Kidney (tissue), 14 donors: Measurements from ENCODE around the gene ZCCHC7. TPM values are rescaled to one million over a fixed set of nuclear protein-coding genes. Genes with fewer than 3 reads are reported as not detected.
"Not testable (repeated sequence)": the region's sequence is repeated elsewhere in the genome, so short reads cannot be mapped to it uniquely, and the experiment has no call there.

Experiments used
- DNase-seq, 5 donors: peaks; one replicate each; pipeline ENCODE4 v3.0.0-alpha.2; 2013 to 2020
- FAIRE-seq: peaks from 2 replicates; lab custom pipeline; 2012; peaks lifted over from hg19 to GRCh38; lab: Jason Lieb, UNC
- H3K27ac ChIP-seq, 2 donors: one replicate each; pipeline ENCODE4 v1.7.0; 2013; ENCODE audit warnings: low read depth in 2 of 2, low read length in 2 of 2, inconsistent platforms in 1 of 2
- H3K27me3 ChIP-seq: one replicate; pipeline ENCODE4 v1.7.1; 2013; ENCODE audit warnings: low read length, inconsistent platforms; ENCODE audit not compliant: control insufficient read depth, insufficient read depth
- H3K36me3 ChIP-seq, 3 donors: one replicate each; pipeline versions ENCODE4 v1.7.0 to v1.7.1; 2013; ENCODE audit warnings: low read length in 3 of 3, control low read depth in 1 of 3, inconsistent platforms in 1 of 3; ENCODE audit not compliant: insufficient read depth in 3 of 3, control insufficient read depth in 2 of 3
- H3K4me1 ChIP-seq, 3 donors: one replicate each; pipeline versions ENCODE4 v1.7.0 to v1.7.1; 2013; ENCODE audit warnings: low read length in 3 of 3, inconsistent platforms in 1 of 3, low read depth in 1 of 3; ENCODE audit not compliant: control insufficient read depth in 2 of 3, insufficient read depth in 2 of 3
- H3K4me3 ChIP-seq, 3 donors: one replicate each; pipeline versions ENCODE4 v1.7.0 to v1.8.1; 2013; ENCODE audit warnings: low read length in 3 of 3, control low read depth in 1 of 3, inconsistent platforms in 1 of 3
- H3K9ac ChIP-seq, 3 donors: one replicate each; pipeline versions ENCODE4 v1.7.0 to v1.7.1; 2013; ENCODE audit warnings: low read length in 3 of 3, control low read depth in 1 of 3, inconsistent platforms in 1 of 3
- H3K9me3 ChIP-seq, 3 donors: one replicate each; pipeline versions ENCODE4 v1.7.0 to v1.7.1; 2013; ENCODE audit warnings: low read length in 3 of 3, control low read depth in 1 of 3, inconsistent platforms in 1 of 3; ENCODE audit not compliant: control insufficient read depth in 2 of 3, insufficient read depth in 1 of 3
- intact Hi-C: fragments of 100-400 bp; cut with DNase I; formaldehyde crosslinking; loops from one replicate; pipeline ENCODE4 v1.11.1; 2022
- polyA plus RNA-seq: library from polyadenylated mRNA; stranded (reverse); fragments of 350-450 nt; fragmentation: Illumina TruSeq; extraction: RNeasy Lipid Tissue Mini Kit (QIAGEN cat#74804); gene quantifications from one replicate; pipeline ENCODE4 v1.2.3, GENCODE V29; 2014; ENCODE audit warnings: low read depth, low replicate concordance; ENCODE audit not compliant: insufficient read depth
- total RNA-seq: library from RNA; stranded (reverse); fragmentation: NEBNext Ultra II Directional; extraction: Animal tissue kit (Norgen Biotek cat#: 25700); gene quantifications from one replicate; pipeline ENCODE4 v1.2.1, GENCODE V29; 2021
- TF ChIP-seq, protein P1 (sequence below): IDR thresholded peaks from 3 replicates; pipeline ENCODE4 v1.5.1; 2012; ENCODE audit warnings: mild to moderate bottlenecking, moderate library complexity, borderline replicate concordance; ENCODE audit not compliant: insufficient read depth; ENCODE audit errors: extremely low read depth
- donor health status: control.
- donor health status: control.
- donor health status: control.
- donor health status: control.
- donor health status: control.
- donor health status: DM: yes; HTN: yes; CAD: no.
- donor health status: Normal renal cell carcinoma (clear cell type).

Gene ZCCHC7
- total and polyA plus RNA-seq, 2 donors from 2014 or later, result 7.2 to 22.3 TPM

DNA sequence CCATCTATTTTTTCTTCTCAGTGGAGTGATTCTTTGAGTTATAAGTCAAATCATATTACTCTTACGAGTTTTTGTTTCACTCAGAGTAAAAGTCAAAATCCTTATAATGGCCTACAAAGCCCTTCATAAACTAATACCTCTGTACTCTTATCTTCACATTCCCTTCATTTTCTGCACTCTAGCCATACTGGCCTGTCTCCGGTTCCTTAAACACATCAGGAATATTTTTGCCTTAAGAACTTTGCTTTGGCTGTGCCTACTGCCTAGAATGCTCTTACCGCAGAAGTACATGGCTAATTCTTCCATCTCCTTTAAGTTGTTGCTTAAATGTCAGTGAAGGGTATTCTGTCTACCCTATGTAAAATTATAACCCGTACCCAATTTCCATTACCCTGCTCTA lies 169.3 kb downstream of the ZCCHC7 start:
- no peak overlapping the region for H3K9ac ChIP-seq
- intact Hi-C loops, result no loop called here
- H3K9me3 ChIP-seq, result no peaks in the 10 kb centered on the region

DNA sequence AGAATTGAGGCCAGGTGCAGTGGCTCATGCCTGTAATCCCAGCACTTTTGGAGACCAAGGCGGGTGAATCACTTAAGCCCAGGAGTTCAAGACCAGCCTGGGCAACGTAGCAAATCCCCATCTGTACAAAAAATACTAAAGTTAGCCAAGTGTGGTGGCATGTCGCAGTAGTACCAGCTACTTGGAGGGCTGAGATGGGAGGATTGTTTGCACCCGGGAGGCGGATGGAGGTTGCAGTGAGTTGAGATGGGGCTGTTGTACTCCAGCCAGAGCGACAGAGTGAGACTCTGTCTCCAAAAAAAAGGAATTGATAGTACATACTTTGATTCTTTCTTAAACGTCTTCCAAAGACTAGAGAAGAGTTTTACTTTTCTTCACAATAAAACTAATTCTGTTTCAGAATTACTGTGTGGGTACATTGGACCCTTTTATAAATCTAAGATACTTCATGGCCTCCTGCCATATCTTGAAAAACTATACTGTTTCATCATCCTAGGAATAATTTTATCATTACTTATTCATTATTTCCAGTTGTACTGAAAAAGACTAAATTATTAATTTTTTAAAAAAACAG lies 170.1 kb downstream of the ZCCHC7 start:
- FAIRE-seq (no peak), DNase-seq (no peak)
- Histone ChIP-seq H3K4me1 (no peaks in the 10 kb centered on the region), H3K4me3 (no peak overlapping the region), H3K36me3 (no peaks in the 10 kb centered on the region), H3K27ac (no peak overlapping the region), H3K27me3 (no peaks in the 10 kb centered on the region), H3K9me3 (no peaks in the 10 kb centered on the region), H3K9ac (no peak overlapping the region)
- intact Hi-C loops, result no loop called here
- TF ChIP-seq, protein P1, sequence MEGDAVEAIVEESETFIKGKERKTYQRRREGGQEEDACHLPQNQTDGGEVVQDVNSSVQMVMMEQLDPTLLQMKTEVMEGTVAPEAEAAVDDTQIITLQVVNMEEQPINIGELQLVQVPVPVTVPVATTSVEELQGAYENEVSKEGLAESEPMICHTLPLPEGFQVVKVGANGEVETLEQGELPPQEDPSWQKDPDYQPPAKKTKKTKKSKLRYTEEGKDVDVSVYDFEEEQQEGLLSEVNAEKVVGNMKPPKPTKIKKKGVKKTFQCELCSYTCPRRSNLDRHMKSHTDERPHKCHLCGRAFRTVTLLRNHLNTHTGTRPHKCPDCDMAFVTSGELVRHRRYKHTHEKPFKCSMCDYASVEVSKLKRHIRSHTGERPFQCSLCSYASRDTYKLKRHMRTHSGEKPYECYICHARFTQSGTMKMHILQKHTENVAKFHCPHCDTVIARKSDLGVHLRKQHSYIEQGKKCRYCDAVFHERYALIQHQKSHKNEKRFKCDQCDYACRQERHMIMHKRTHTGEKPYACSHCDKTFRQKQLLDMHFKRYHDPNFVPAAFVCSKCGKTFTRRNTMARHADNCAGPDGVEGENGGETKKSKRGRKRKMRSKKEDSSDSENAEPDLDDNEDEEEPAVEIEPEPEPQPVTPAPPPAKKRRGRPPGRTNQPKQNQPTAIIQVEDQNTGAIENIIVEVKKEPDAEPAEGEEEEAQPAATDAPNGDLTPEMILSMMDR, result no peak

More for the DNA sequence above, 169.3 kb downstream of the ZCCHC7 start:
- no peaks in the 10 kb centered on the region for H3K27me3 ChIP-seq
- TF ChIP-seq, protein P1, result no peak
- H3K36me3 ChIP-seq, result no peaks in the 10 kb centered on the region
- DNase-seq, result no peak
- no peak overlapping the region for H3K27ac ChIP-seq
- H3K4me1 ChIP-seq, result no peaks in the 10 kb centered on the region
- FAIRE-seq, result no peak
- H3K4me3 ChIP-seq, result no peak overlapping the region

DNA sequence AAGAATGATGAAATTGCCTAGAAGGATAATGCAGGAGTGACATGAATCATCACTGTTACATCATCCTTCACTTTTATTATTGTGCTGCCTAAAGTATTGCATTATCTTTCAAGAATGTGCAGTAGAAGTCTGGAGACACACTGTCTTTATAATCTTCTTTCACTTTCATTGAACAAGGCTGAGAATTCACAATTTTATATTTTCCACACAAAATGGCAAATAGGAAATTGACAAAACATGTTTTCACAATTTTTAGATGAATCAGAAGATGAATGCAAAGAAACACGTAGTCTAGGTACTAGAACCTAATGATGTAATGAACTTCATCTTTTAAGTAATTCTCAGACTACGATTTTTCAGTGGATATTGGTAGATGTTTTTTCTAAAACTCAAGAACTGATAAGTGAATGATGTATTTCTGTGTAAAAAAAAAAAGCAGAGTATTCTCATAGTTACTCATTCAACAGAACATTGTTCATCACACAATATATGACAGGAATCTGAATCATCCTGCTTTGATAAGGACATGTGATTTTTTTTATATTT lies 170.6 kb downstream of the ZCCHC7 start:
- FAIRE-seq, result no peak
- intact Hi-C loops, result no loop called here
- H3K9me3 ChIP-seq, result no peaks in the 10 kb centered on the region
- no peak overlapping the region for H3K9ac ChIP-seq
- no peak overlapping the region for H3K27ac ChIP-seq
- TF ChIP-seq, protein P1, result no peak
- DNase-seq, result no peak
- H3K4me1 ChIP-seq, result no peaks in the 10 kb centered on the region
- H3K27me3 ChIP-seq, result no peaks in the 10 kb centered on the region
- no peak overlapping the region for H3K4me3 ChIP-seq
- no peaks in the 10 kb centered on the region for H3K36me3 ChIP-seq

DNA sequence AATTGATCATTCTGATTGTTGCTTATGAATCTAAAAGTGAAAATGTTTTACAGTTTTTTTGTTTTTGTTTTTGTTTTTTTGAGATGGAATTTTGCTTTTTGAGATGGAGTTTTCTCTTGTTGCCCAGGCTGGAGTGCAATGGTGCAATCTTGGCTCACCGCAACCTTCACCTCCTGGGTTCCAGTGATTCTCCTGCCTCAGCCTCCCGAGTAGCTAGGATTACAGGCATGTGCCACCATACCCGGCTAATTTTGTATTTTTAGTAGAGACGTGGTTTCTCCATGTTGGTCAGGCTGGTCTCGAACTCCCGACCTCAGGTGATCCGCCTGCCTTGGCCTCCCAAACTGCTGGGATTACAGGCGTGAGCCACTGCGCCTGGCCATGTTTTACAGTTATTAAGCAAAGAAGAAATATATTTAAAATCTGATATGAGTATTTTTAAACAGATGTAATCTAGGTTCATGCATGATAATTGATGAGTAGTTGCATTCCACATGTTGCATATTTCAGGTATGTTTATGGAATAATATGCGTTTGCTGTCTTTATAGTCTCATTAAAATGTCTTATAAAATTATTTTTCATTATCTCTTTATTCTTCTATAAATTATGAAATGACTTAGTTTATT lies 171.4 kb downstream of the ZCCHC7 start:
- intact Hi-C loops, H3K9me3 ChIP-seq, FAIRE-seq, DNase-seq, H3K36me3 ChIP-seq, H3K27ac ChIP-seq, H3K4me3 ChIP-seq, H3K9ac ChIP-seq, H3K27me3 ChIP-seq, H3K4me1 ChIP-seq: not testable (repeated sequence)
